ENCODE data around the gene ITGA3.

- TF ChIP-seq ASH2L (IDR thresholded peaks at IDR 0.05; ENCODE audit: insufficient read length, low read depth, low read length) (no peak), GFI1 (CRISPR knock-in tag; IDR thresholded peaks at IDR 0.05; ENCODE audit: borderline replicate concordance) (no peak), ZNF484 (CRISPR knock-in tag; IDR thresholded peaks at IDR 0.05; ENCODE audit: borderline replicate concordance, low read depth) (no peak), ZNF615 (CRISPR knock-in tag; IDR thresholded peaks at IDR 0.05; ENCODE audit: borderline replicate concordance) (no peak), NFYB (CRISPR knock-in tag; IDR thresholded peaks at IDR 0.05) (no peak), MAFK (conservative IDR thresholded peaks at IDR 0.05 in 1 of 2, IDR thresholded peaks at IDR 0.05 in 1 of 2; ENCODE audit: low read length in 2 of 2) (no peak), CTCF (CRISPR knock-in tag; IDR thresholded peaks at IDR 0.05) (no peak), RFX5 (IDR thresholded peaks at IDR 0.05; ENCODE audit: low read depth, low read length) (no peak), ZNF83 (CRISPR knock-in tag; IDR thresholded peaks at IDR 0.05; ENCODE audit: borderline replicate concordance) (no peak), ZNF280B (CRISPR knock-in tag; IDR thresholded peaks at IDR 0.05; ENCODE audit: borderline replicate concordance) (no peak), KDM4B (CRISPR knock-in tag; IDR thresholded peaks at IDR 0.05) (no peak), ZBTB26 (CRISPR knock-in tag; IDR thresholded peaks at IDR 0.05; ENCODE audit: borderline replicate concordance) (no peak), MAZ (IDR thresholded peaks at IDR 0.05; ENCODE audit: borderline replicate concordance, low read depth, low read length) (no peak), MAZ (CRISPR knock-in tag; IDR thresholded peaks at IDR 0.05; ENCODE audit: low read depth) (no peak)
- TF ChIP-seq, protein P1, sequence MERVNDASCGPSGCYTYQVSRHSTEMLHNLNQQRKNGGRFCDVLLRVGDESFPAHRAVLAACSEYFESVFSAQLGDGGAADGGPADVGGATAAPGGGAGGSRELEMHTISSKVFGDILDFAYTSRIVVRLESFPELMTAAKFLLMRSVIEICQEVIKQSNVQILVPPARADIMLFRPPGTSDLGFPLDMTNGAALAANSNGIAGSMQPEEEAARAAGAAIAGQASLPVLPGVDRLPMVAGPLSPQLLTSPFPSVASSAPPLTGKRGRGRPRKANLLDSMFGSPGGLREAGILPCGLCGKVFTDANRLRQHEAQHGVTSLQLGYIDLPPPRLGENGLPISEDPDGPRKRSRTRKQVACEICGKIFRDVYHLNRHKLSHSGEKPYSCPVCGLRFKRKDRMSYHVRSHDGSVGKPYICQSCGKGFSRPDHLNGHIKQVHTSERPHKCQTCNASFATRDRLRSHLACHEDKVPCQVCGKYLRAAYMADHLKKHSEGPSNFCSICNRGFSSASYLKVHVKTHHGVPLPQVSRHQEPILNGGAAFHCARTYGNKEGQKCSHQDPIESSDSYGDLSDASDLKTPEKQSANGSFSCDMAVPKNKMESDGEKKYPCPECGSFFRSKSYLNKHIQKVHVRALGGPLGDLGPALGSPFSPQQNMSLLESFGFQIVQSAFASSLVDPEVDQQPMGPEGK (CRISPR knock-in tag; IDR thresholded peaks at IDR 0.05): no peak
These were observed 45.0 kb downstream of the ITGA3 start for GRCh38 chr17:50100921-50101345.
